GM21619 (cell line): ENCODE results near the gene ESYT1.
A peak's percentile ranks its signal among the peaks of the same experiment; 100 is the strongest.

Experiments
- ATAC-seq: cut with Tn5 transposase; IDR thresholded peaks from one replicate; pipeline ENCODE4 v1.9.1; 2021; ENCODE audit not compliant: unreplicated experiment

Gene ESYT1

DNA sequence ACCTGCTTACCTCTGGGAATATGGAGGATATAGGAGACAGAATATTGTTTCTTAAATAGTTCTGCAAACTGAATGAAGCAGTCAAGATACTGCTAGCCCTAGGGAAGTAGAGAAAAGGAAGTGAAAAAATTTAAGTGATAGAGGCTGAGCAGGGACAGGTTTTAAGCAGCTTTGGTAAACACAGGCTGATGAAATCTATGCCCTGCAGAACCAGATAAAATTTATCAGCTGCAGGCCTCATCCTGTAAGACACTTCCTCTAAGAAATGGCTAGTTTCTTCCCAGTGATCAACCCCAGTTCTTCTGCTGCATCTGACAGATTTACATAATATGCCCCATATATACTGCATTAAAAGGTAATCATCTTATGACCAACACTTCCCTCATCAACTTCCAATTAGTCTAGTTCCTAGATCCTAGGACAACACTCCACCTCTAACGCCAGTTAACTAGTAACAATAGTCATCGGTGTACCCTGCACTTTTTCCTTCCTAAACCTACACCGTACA lies 1.3 kb upstream of the ESYT1 start:
- no peak for ATAC-seq

- no peak for ATAC-seq
These were observed 581 bp upstream of the ESYT1 start for GRCh38 chr12:56127485-56127887.

GRCh38 chr12:56128670-56129205 lies 671 bp downstream of the ESYT1 start:
- no peak for ATAC-seq

DNA sequence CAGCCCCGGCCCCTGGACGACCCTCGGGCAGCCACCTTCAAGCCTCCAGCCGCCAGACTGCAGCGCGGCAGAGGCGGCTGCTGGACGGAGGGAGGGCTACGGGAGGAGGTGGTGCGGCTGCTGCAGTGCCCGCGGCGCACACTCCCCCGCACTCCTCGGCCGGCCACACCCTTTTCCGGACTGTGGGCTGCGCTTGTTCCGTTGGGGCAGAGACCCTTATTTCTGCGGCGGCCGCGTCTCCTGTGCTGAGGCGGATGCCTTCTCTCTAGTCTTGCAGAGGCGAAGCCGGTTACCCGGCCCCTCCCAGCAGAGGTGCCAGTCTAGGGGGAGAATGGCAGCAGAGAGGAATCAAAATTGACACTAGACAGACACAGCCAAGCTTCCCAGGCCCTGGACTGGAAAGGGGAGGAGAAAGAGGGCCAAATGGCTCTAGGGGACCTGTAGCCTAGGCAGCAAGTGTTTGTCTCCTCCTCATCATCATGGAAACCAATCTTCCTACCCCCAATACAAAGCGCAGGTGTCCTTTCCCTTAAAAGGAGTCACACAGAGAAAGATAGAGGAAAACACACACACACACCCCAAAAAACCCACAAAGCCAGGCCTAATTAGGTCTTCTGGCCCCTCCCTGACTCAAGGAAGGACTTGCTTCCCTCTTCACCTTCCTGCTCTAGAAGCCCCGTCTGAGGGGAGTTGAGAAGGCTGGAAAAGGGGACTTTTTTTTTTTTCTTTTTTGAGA lies 1.3 kb downstream of the ESYT1 start:
- ATAC-seq: no peak

DNA sequence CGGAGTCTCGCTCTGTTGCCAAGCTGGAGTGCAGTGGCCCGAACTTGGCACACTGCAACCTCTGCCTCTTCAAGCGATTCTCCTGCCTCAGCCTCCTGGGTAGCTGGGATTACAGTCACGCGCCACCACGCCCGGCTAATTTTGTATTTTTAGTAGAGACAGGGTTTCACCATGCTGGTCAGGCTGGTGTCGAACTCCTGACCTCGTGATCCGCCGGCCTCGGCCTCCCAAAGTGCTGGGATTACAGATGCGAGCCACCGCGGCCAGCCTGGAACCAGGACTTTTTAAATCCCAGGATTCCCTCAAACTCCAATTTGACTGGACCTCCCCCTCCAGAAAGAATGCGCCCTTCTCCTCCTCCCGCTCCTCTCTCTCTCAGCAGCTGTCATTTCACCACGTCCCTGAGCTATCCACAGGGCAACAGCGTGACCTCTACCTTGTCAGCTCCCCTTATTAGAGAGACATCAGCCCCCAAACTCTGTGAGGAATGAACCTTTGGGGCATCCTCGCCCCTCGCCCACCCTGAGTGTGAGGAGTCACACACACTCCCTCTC lies 2.0 kb downstream of the ESYT1 start:
- no peak for ATAC-seq

- ATAC-seq: no peak
These were observed 2.8 kb downstream of the ESYT1 start for GRCh38 chr12:56130876-56131275.

DNA sequence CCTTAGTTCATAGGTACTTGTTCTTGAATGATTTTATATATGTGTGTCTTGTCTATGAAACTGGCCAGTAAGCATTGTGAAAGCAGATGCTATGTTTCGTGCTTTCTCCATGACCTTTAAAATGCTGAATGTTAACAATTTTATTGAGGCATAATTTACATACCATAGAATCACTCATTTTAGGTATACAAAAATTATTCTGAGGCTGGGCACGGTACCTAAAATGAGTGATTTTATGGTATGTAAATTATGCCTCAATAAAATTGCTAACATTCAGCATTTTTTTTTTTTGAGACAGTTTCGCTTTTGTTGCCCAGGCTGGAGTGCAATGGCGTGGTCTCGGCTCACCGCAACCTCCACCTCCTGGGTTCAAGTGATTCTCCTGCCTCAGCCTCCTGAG lies 6.8 kb downstream of the ESYT1 start:
- ATAC-seq: no peak

DNA sequence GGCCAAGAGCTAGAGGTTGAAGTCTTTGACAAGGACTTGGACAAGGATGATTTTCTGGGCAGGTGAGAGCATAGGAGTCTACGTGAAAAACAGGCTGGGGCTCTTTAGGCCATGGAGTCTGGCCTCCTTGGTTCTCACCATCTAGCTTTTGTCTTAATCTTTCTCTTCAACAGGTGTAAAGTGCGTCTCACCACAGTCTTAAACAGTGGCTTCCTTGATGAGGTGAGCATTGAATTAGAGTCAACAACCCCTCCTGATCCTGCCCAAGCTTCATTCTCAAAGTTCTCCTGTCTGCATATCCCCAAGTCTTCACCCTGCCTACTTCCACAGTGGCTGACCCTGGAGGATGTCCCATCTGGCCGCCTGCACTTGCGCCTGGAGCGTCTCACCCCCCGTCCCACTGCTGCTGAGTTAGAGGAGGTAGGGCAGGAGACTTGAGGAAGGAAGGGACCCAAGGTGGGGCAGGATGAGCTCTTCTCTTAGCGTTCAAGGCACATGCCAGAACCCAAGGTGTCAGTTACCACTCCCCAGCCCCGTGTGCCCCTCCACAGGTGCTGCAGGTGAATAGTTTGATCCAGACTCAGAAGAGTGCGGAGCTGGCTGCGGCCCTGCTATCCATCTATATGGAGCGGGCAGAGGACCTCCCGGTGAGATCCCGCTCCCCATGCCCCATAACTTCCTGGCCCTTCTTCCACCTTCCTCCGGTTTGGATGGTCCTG lies 9.9 kb downstream of the ESYT1 start:
- no peak for ATAC-seq

GRCh38 chr12:56141946-56142784 lies 14.1 kb downstream of the ESYT1 start:
- no peak for ATAC-seq

DNA sequence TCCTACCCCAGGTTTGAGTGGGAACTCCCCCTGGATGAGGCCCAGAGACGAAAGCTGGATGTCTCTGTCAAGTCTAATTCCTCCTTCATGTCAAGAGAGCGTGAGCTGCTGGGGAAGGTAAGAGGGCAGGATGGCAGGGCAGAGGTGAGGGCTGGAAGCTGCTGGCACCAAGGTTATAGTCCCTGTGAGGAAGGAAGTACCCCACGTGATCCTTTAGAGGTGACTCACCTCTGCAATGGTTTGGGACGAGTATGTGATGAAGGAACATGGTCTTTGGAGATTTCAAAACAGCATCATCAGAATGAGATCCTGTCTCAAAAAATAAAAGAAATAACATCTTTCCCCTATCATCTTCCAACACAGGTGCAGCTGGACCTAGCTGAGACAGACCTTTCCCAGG lies 15.2 kb downstream of the ESYT1 start:
- no peak for ATAC-seq

GRCh38 chr12:56143870-56144269 lies 15.8 kb downstream of the ESYT1 start:
- ATAC-seq: no peak

DNA sequence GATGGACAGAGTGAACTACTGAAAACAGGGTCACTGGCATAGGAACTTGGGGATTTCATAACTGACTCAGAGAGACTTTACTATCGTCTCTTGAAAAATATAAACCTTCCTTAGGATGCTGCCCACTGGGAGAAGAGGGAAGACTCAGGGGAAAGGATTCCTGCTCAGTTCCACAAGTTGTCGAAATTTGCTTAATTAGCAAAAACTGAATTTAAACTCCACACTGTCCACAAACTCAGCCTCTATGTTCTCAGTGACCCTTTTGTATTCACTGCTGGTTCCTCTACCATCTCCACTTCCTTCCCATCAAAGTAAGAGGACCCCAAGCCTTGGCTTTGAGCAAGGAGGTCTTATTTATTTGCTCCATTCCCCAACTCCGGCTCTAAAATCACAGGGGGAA lies 17.1 kb downstream of the ESYT1 start:
- no peak for ATAC-seq

- no peak for ATAC-seq
These were observed 18.7 kb downstream of the ESYT1 start for GRCh38 chr12:56146492-56147460.

GRCh38 chr12:56150563-56150962 lies 22.5 kb downstream of the ESYT1 start:
- no peak for ATAC-seq

- ATAC-seq: peak; percentile 49
These were observed 23.6 kb downstream of the ESYT1 start for GRCh38 chr12:56151672-56152131.

GRCh38 chr12:56152132-56152755 lies 24.2 kb downstream of the ESYT1 start, which contains the start of gene MYL6B:
Gene MYL6B (plus strand): TSS chr12:56152587. CDS start chr12:56153919, 1,332 bp downstream.
- peak; percentile 82 for ATAC-seq

DNA sequence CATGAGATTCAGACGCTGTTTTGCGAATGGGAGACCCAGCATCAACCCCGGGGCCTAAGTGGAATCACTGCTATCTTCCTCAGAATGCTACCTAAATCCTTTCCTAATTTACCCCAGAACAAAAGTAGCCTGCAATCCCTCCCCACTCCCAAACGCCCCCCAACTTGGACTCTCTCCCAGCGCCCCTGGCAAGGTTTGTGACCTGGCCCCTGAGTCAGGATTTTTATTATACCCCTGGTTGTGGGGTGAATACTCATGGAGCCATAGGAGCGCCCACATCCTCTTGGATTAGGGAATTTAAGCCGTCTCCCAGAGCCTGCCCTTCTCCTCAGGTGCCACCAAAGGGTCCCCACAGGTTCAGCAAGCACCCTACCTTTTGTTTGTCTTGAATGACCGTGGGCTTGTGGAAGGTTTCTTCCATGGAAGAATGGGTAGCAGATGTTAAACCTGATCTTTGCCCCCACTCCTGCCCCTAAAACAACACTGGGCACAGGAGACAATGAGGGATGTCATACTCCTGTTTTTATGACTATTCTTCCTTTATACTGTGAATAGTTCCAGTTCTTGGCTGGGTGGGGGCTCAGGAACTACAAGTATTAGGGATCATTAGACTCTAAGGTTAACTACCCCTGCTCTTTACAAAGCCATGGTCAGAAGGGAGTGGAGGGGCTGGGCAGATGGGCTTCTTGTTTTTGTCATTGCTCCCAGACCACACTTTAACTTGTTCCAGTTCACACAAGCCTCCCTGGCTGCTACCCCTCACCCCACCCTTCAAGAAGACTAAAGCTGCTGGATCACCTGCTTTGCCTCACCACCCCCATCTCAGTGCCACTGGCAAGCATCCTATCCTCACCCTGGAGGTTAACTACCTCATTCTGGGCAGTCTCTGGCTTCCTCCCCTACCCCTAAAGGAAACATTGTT lies 24.9 kb downstream of the ESYT1 start:
- ATAC-seq: no peak

DNA sequence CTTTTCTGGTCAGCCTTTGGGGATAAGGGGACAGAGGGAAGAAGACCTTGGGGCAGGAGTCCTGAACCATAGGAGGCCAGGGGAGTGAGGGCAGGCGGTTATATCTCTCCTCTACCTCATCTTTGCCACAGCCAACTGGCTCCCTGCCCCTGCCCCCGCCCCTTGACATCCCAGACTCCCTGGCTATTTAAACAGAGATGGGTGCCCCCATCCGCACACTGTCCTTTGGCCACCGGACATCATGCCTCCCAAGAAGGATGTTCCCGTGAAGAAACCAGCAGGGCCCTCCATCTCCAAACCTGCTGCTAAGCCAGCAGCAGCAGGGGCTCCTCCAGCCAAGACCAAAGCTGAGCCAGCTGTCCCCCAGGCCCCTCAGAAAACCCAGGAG lies 25.6 kb downstream of the ESYT1 start:
- ATAC-seq: no peak
